ENCODE measurements around the gene SRP14.
"Not testable (repeated sequence)": the region's sequence is repeated elsewhere in the genome, so short reads cannot be mapped to it uniquely, and the experiment has no call there.

The SRP14 gene

GRCh38 chr15:40035182-40035581 lies 3.8 kb downstream of the SRP14 start:
- not testable (repeated sequence) for H3K4me3 ChIP-seq, H3K27ac ChIP-seq

DNA sequence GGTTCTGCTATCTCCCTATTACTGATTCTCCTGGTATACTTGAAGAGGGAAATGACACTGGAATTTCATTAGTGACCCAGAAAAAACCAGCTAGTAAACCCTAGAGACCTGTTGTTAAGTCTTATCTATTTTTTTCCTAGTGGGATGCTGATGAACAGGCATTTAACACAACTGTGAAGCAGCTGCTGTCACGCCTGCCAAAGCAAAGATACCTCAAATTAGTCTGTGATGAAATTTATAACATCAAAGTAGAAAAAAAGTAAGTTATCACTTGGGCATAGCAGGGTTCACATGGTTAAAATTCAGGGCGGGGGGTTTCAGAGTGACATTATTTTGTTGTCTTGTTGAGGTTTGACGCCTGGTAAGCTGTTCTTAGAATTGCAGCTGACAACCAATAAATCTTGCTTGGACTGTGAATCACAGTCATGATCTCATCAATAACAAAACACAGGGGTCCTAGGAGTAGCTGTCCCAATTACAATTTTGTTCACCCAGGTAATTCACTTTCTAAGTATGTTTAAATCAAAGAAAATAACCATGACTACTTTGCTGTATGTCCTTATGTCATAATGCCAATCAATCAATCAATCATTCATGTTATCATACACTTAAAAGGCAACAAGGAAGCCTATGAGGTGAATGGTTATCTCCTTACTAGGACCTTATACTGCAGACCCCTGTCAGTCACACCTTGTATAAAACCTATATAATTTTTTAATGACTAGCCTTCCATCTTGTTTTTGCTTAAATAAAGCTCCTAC lies 4.6 kb downstream of the SRP14 start:
- H3K27ac ChIP-seq = no peak overlapping the region
- H3K4me3 ChIP-seq = no peak overlapping the region

DNA sequence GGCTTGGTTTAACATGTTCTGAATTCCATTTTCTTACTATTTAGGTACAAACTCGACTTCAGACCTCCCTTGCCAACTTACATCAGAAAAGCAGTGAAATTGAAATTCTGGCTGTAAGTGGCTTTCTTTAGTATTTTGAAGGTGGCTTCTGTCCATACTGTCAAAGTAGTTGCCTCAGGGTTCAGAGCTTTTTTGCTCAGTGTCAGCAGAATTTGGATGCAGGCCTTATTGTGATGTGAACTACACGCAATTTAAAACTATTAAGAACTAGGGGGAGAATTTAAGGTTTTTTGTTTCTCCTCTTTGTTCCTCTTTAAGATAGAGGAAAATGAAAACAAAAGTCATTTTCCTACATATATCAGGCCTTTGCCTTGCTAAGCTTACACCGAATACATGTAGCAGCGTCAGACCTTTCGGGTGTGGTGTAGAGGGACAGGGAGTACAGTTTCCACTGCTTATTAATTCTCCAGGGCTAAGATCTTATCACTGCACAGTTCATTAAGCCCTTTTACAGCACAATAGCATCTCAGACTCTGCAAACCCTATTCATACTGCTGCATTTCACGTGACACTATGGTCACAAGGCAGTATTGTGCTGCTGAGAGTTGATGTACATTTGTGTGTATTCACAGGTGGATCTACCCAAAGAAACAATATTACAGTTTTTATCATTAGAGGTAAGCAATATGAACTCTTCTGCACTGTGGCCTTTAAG lies 6.7 kb downstream of the SRP14 start:
- Histone ChIP-seq H3K4me3 (no peak overlapping the region), H3K27ac (peak overlapping the region in 4 of 21 experiments; percentile 3 to 56 (median 28))

DNA sequence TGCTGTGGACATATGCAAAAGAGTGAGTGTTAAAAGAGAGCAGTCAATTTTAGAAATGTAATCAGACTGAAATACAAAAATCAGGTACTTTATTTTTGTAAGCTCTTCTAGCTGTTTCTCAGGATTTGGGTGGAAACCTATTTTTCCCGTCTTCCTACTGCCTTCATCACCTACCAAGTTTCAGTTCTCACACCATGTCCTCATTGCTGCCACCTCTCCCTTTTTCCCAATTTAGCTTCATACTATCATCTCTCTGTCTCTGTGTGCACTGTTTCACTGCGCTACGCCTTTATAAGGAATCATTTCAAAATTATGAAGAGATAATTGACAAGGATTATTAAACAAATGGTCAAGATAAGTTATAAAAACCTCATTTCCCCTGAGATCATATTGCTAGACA lies 7.7 kb downstream of the SRP14 start:
- H3K27ac ChIP-seq = peak overlapping the region in 3 of 21 experiments; percentile 6 to 39 (median 10)
- H3K4me3 ChIP-seq = no peak overlapping the region

DNA sequence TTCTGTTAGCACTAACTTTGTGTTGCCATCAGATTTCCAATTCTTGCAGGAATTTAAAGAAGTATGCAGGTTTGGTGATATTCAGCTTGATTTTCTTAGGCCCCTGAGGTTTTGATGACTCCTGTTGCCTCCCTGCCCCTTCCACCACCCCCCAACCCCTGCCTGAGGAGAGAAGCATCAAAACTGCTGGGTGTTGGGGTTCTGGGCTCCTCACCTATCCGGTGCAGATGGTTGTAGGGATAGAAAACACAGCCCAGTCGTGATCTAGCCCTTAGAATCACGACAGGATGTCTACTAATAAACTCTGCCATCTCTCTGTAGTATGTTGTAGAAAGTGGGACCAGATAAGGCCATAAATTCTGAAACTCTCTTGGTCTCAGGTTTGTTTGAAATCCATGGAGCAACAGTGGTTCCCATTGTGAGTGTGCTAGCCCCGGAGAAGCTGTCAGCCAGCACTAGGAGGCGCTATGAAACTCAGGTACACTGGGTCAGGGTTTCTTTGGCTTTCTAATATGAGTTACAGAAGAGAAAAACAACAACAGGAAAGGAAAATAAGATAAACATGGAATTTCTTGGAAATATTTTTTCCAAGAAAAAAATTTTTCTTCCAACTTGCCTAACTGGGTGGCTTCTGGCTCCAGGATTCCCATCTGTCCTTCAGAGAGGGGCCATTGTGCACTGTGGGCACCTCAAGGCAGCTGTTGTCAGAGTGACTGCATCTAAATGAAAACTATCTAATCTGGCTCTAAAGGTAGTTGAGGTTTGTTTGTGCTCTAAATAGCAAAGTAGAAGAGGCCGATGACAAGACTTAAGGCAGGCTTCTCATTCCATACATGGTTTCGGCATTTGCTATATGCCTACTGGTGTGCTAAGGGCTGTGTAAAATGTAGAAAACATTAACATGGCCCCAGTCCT lies 8.7 kb downstream of the SRP14 start:
- H3K27ac ChIP-seq = peak overlapping the region in 8 of 21 experiments; percentile 4 to 78 (median 36)

DNA sequence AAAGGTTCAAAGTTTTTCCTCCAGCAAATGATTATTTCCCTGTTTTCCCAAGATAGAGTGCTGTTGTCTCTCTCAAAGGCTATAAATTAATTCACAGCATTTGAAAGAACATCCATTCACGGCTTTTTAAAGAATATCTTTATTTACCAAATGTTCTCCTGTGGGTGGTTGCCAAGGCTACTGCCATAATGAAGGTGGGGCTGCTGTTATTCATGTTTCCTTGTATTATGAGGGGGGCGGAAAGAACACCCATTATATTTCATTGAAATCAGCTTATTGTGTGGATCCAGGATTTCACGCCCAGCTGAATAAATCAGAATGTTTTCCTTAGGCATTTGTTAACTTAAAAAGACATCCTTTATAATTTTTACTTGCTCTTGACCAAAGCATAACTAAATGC lies 10.1 kb downstream of the SRP14 start:
- no peak overlapping the region for H3K4me3 ChIP-seq

More for the DNA sequence above, 8.7 kb downstream of the SRP14 start:
- H3K4me3 ChIP-seq = no peak overlapping the region

GRCh38 chr15:40028193-40028592 lies 10.8 kb downstream of the SRP14 start:
- Histone ChIP-seq H3K4me3 (no peak overlapping the region), H3K27ac (peak overlapping the region in 11 of 21 experiments; percentile 5 to 78 (median 28))

More for the DNA sequence above, 10.1 kb downstream of the SRP14 start:
- peak overlapping the region in 10 of 21 experiments; percentile 8 to 78 (median 36) for H3K27ac ChIP-seq

- H3K4me3 ChIP-seq = no peak overlapping the region
- no peak overlapping the region for H3K27ac ChIP-seq
These were observed 22.6 kb downstream of the SRP14 start for GRCh38 chr15:40016224-40016865.

GRCh38 chr15:40014390-40014789 lies 24.6 kb downstream of the SRP14 start:
- H3K4me3 ChIP-seq = no peak overlapping the region
- no peak overlapping the region for H3K27ac ChIP-seq

DNA sequence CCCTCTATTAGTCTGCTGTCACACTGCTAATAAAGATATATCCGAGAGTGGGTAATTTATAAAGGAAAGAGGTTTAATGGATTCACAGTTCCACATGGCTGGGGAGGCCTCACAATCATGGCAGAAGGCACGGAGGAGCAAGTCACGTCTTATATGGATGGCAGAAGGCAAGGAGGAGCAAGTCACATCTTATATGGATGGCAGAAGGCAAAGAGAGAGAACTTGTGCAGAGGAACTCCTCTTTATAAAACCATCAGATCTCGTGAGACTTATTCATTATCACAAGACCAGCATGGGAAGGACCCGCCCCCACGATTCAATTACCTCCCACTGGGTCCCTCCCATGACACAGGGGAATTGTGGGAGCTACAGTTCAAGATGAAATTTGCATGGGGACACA lies 25.6 kb downstream of the SRP14 start:
- H3K4me3 ChIP-seq, H3K27ac ChIP-seq: not testable (repeated sequence)

DNA sequence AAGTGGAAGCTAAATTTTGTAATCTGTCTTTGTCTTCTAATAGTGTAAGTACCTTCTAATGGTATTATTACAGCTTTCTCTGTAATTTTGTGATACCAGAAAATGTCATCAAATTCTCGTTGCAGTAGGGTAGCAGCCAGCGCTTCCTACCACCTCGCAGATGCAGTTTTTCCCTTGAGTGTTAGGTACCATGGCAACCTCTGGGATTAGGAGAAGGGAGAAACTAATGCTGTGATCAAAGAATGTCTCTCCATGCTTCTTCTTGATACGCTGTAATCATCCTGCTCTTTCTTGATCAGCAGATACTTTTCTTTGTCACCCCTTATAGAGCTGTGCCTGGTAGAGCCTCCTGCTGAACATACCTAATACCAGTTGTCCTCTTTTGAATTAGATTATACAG lies 27.7 kb downstream of the SRP14 start:
- Histone ChIP-seq H3K27ac (no peak overlapping the region), H3K4me3 (no peak overlapping the region)

GRCh38 chr15:40010686-40011085 lies 28.3 kb downstream of the SRP14 start:
- no peak overlapping the region for H3K4me3 ChIP-seq
- H3K27ac ChIP-seq = no peak overlapping the region

- H3K4me3 ChIP-seq = no peak overlapping the region
These were observed 30.8 kb downstream of the SRP14 start for GRCh38 chr15:40008061-40008765.

GRCh38 chr15:40006646-40007045 lies 32.3 kb downstream of the SRP14 start:
- H3K27ac ChIP-seq = no peak overlapping the region

More at GRCh38 chr15:40008061-40008765, 30.8 kb downstream of the SRP14 start:
- H3K27ac ChIP-seq = no peak overlapping the region

GRCh38 chr15:40006003-40006402 lies 33.0 kb downstream of the SRP14 start:
- Histone ChIP-seq H3K4me3 (no peak overlapping the region), H3K27ac (no peak overlapping the region)

More at GRCh38 chr15:40006646-40007045, 32.3 kb downstream of the SRP14 start:
- no peak overlapping the region for H3K4me3 ChIP-seq

DNA sequence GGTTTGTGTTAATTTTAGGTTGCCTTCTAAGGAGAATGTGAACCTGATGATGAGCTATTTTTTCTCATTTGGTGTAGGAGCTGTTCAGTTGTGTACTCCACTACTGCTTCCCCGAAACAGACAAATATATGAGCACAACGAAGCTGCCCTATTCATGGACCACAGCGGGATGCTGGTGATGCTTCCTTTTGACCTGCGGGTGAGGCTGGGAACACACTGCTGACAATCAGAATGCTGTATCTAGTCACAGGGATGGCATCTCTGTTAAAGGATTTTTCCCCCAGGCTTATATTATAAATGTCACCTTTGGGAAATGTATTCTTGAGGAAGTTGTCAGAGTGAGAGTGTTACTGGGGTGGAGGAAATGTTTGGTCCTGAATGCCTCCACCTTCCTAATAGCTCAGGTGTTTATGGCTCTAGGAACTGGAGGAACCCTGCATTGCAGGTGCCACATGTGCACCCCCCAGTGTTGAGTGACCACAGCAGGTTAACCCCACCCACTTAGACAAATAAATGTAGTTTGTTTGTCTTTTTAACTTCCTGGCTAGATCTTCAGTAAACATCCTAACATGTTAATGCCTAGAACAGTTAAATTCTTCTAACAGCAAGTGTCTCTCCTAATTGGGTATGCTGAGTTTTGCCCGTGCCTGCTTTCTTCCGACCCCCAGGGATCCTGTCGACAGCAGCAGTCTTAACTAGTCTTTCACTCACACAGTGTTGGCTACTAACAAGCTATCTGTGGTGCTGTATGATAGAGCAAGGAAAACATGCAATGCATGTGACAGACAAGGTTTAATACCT lies 35.7 kb downstream of the SRP14 start:
- Histone ChIP-seq H3K4me3 (no peak overlapping the region), H3K27ac (no peak overlapping the region)

DNA sequence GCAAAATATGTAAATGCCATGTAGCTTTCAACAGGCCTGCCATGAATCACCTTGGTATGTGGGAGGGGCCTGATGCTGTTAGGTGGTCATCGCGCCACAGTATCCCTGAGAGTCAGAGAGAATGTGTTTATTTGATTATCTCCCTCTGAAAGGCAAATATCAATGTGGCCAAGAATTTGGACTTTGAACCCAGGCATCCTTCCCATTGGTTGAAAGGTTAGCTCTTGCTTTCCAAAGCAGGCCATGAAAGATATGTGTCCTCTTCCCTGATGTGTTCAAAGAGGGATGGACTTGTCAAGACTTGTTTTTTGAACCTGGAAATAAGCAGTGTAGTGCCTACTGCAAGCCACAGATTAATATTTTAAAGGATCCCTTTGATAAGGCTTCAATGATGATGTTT lies 36.7 kb downstream of the SRP14 start:
- Histone ChIP-seq H3K4me3 (no peak overlapping the region), H3K27ac (no peak overlapping the region)

- Histone ChIP-seq H3K27ac (no peak overlapping the region), H3K4me3 (no peak overlapping the region)
These were observed 39.3 kb downstream of the SRP14 start for GRCh38 chr15:39999538-40000200.

All from skin epidermis (tissue), 12 donors.